Measurements from ENCODE around the gene ARFGAP1.

ARFGAP1 gene

DNA sequence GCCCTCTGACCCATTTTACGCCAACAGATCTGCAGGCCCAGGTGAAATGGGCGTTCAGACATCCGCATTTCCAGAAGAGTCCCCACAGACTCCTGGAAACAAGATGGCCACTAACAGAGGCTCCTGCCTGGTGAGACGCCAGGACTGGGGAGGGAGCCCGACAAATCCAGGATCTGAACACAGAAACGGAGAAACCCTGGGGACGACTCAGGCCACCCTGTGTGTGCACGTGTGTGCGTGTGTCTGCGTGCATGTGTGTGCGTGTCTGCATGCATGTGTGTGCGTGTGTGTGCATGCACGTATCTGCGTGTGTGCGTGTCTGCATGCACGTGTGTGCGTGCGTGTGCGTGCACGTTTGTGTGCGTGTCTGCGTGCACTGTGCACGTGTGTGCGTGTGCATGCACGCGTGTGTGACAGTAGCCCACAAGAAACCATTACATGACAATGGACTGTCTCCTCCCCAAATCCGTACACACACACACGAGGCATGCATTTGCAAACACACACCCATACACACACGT lies 63.7 kb downstream of the ARFGAP1 start:
- DNase-seq: no peak

DNA sequence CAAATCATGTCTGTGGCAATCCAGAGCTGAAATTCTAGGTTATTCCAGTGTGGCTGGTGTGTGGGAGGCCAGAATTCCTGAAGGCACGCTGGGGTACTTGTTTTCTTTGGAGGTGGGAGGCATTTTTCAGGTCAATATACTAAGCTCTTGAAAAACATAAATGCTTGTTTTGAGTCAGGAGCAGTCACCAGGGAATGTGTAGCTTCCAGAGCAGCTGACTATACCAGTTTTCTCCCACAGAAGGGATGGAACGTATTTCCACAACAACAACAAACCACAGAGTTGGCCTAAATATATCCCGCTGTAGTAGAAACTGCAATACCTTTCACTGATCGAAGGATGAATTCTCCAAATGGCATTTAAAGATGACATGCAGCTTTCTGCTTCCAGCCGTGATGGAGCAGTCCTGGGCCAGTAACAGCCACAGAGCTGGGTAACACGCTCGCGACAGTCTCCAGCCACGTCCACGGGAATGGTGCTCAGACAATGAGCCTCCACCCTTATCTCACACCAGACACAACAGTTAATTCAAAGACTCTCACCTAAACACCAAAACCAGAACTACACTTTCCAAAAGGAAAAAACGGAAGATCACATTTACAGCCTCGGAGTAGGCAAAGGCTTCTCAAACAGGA lies 65.3 kb downstream of the ARFGAP1 start:
- DNase-seq: no peak

Data from eye (tissue), 1 donor.